WI38 (cell line): ENCODE data around the gene EIF4G1.

Experiments
- H3K4me3 ChIP-seq: 2 replicates; pipeline ENCODE4 v1.5.1; 2011; ENCODE audit warnings: low read depth, mild to moderate bottlenecking, control low read depth, low read length
- TF ChIP-seq, protein P1 (sequence below): IDR thresholded peaks from 2 replicates; pipeline ENCODE4 v1.5.1; 2012; ENCODE audit warnings: low read depth, mild to moderate bottlenecking, control low read depth, low read length

Gene EIF4G1

DNA sequence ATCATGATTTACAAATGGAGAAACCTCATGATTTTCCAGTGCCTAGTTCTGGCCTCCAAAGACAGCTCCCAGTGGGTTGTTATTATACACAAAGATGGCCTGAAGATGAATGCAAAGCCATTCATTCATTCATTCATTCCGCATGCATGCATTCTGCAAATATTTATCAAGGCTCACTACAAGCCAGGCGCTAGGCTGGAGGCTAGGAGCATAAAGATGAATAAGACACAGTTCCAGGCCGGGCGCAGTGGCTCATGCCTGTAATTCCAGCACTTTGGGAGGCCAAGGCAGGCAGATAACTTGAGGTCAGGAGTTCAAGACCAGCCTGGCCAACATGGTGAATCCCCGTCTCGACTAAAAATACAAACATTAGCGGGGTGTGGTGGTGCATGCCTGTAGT is 17.8 kb upstream of the EIF4G1 start:
- H3K4me3 ChIP-seq: no peak overlapping the region
- TF ChIP-seq, protein P1, sequence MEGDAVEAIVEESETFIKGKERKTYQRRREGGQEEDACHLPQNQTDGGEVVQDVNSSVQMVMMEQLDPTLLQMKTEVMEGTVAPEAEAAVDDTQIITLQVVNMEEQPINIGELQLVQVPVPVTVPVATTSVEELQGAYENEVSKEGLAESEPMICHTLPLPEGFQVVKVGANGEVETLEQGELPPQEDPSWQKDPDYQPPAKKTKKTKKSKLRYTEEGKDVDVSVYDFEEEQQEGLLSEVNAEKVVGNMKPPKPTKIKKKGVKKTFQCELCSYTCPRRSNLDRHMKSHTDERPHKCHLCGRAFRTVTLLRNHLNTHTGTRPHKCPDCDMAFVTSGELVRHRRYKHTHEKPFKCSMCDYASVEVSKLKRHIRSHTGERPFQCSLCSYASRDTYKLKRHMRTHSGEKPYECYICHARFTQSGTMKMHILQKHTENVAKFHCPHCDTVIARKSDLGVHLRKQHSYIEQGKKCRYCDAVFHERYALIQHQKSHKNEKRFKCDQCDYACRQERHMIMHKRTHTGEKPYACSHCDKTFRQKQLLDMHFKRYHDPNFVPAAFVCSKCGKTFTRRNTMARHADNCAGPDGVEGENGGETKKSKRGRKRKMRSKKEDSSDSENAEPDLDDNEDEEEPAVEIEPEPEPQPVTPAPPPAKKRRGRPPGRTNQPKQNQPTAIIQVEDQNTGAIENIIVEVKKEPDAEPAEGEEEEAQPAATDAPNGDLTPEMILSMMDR: no peak

DNA sequence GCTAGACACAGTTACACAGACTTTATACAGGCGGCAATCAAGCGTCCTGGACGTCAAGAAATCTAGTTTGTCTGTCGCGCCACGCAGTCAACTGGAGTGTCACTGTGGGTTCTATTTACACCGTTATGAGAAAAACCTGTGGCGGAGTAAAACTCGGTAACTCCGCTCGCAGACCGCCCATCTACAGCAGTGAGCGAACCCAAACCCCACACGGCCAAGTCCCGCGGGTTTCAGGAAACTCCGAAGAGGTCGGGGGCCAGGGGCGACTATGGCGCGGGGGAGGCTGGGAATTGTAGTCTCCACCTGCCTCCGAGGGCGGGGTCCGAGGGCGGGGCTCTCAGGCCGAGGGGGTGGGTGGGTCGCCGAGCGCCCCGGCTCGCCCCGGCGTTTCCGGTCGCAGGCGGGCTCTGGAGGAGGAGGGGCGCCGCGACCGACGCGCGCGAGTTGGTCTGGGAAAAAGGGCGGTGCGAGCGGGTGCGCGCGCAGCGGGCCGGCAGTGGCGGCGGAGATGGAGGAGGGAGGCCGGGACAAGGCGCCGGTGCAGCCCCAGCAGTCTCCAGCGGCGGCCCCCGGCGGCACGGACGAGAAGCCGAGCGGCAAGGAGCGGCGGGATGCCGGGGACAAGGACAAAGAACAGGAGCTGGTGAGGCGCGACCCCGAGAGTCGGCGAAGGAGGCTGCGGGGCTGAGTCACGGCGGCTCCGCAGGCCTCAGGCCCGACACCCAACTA is 15.5 kb upstream of the EIF4G1 start, which contains the start of gene PSMD2:
Gene PSMD2, plus strand, starts transcription at position 483 of the 729 bp plus-strand sequence. Its CDS starts 26 bp downstream, at position 509.
- TF ChIP-seq, protein P1: no peak

DNA sequence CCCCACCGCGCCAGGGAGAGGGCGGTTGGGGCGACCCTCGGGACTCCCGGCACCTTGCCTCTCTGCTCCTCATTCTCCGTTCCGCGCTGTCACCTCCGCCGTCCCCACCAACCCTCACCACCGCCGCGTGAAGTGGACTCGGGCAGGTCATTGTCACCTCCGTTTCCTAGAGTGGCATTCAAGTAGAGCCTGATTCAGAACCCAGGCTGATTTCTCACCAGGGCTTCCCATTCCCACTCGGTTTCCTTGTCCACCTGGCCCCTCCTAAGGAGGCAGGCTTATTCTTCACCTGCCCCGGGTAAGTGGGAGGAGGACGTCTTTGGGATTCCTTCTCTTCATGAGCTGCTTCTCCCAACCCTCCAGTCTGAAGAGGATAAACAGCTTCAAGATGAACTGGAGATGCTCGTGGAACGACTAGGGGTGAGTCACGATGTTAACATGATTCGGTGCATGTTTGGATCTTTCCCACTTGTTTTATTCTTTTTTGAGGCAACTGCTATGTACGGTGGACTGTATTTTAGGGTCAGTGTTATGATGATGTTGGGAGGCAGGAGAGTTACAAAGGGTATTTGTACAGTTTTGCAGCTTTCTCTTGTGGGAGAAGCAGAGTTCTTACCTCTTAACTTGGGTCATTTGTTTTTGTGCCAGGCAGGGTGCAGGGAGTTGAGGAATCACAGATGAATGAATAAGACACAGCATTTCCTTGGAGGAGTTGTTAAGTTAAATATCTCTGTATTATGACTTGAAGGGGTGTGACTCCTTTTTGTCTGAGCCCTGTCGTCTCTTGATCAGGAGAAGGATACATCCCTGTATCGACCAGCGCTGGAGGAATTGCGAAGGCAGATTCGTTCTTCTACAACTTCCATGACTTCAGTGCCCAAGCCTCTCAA is 14.7 kb upstream of the EIF4G1 start:
- peak overlapping the region; percentile 82 for H3K4me3 ChIP-seq
- TF ChIP-seq, protein P1: no peak

More for the DNA sequence above, 15.5 kb upstream of the EIF4G1 start, which contains the start of gene PSMD2:
- peak within 1 kb of the TSS; percentile 82 for H3K4me3 ChIP-seq

DNA sequence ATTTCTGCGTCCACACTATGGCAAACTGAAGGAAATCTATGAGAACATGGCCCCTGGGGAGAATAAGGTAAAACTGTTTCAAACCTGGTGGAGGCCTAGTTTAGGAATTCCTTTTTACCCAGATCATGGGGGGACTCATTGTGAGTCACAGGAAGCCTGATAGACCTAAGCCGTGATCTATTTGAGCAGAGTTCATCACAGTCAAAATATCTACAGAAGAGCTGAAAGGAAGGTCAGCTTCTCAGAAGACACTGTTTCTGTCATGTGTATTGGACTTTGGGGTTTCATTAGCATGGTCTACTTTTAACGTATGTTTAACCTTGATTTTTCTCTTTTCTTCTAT is 14.1 kb upstream of the EIF4G1 start:
- H3K4me3 ChIP-seq: peak overlapping the region; percentile 82
- TF ChIP-seq, protein P1: no peak

DNA sequence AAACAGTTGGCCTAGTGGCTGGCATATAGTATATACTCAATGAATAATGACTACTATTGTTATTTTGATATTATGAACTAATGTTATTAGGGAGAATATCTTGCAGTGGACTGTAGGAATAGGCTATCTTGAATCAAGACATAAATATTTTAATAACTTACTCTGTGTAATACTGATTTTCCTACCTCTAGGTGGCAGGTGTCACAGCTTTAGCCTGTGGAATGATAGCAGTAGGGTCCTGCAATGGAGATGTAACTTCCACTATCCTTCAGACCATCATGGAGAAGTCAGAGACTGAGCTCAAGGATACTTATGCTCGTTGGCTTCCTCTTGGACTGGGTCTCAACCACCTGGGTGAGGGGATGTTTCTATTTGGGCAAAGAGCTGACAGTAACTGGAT is 8.8 kb upstream of the EIF4G1 start:
- H3K4me3 ChIP-seq: no peak overlapping the region
- TF ChIP-seq, protein P1: no peak; the same call in 1 of the 2 replicates

DNA sequence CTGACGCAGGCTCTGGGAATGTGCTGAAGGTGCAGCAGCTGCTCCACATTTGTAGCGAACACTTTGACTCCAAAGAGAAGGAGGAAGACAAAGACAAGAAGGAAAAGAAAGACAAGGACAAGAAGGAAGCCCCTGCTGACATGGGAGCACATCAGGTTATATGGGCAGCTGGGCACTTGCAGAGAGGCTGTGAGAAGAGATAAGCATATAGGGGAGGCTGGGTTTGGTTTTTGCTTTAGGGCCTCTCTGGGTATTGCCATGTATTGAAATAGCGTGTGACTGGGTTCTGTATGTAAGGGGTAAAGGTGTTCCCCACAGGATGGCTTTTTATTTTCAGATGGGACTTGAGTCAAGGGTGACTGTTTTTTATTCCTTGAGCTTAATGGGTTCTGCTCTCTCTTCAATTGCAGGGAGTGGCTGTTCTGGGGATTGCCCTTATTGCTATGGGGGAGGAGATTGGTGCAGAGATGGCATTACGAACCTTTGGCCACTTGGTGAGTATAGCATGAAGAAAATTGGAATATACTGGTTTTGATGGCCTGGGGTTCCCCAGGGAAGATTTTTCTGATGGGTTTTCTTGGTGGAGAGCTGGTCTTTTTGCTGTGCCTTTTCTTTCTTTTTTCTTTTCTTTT is 7.9 kb upstream of the EIF4G1 start:
- TF ChIP-seq, protein P1: no peak
- no peak overlapping the region for H3K4me3 ChIP-seq
